GM19467 (cell line): ENCODE measurements around the gene RXFP4.

Source experiments
- ATAC-seq: cut with Tn5 transposase; IDR thresholded peaks from one replicate; pipeline ENCODE4 v1.9.1; 2021; ENCODE audit warnings: mild to moderate bottlenecking, moderate library complexity; ENCODE audit not compliant: unreplicated experiment

Gene RXFP4

DNA sequence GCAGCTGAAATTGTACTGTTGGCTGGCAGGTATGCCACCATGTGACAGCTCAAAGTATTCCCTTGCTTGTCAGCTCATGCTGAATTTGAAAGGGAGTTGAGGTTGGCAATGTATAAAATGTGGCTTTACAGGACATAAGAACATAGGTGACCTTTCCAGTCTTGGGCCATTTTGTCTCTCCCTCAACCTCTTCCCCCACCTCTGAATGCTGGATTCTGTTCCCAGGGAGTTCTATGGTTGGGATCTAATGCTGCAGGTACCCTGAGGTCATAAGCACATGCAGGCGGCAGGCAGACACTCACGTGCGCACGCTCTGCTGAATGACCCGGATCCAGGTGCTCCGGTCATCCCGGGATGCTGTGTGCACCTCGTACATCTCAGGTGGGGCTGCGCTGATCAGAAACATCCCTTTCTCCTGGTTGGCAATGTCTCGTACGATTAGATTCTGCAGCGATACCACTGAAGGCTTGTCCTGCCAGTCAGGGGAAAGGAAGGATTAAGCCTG is 16.0 kb downstream of the RXFP4 start:
- no peak for ATAC-seq

DNA sequence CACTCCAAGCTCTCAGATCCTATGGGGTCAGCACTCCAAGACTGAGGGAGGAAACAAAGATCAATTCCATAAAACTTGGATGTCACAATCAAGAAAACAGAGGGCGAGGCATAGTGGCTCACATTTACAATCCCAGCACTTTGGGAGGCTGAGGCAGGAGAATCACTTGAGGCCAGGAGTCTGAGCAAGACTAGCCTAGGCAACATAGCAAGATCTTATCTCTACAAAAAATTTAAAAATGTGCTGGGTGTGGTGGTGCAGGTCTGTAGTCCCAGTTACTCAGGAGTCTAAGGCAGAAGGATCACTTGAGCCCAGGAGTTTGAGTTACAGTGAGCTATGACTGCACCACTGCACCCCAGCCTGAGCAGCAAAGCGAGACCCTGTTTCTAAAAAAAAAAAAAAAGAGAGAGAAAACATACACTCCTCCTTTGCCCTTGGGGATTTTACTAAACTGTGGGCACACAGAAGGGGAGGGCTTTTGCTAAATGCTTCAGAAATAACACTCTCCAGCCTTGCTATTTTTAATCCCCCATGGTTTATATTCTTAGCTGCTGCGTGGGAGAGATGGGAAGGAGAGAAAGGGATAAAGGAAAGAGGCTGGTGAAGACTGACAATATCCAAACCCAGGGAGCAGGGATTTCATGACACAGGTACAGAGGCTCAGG is 18.8 kb downstream of the RXFP4 start:
- no peak for ATAC-seq

GRCh38 chr1:155961937-155962336 is 20.5 kb downstream of the RXFP4 start:
- no peak for ATAC-seq

DNA sequence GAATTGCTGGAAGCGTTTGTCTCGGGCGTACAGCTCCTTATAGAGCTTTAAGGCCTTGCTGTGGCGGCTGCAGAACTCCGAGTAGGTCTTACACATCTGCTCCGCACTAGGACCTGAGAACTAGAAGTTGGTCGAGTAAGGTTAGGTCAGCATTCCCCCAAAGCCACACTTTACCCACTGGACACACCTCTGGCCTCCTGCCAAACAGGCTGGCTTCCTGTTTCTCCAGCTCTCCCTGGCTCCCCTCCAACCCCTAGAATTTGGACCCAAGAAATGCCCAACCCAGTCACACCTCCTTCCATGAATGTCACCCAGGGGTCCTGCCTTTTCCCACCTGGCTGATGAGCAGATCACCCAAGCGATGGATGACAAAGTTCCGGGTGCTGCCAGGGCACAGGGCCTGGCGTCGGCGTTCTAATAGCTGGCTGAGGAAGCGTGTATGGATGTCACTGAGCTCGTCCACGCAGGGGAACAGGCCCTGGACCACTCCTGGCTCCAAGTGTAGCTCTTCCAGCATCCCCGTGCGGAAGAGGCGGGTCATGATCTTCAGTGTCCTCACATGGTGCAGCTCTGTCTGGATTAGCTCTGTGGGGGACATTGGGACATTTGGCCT is 21.3 kb downstream of the RXFP4 start:
- ATAC-seq = no peak

- ATAC-seq = no peak
Observed at GRCh38 chr1:155964193-155964592, 22.8 kb downstream of the RXFP4 start.

DNA sequence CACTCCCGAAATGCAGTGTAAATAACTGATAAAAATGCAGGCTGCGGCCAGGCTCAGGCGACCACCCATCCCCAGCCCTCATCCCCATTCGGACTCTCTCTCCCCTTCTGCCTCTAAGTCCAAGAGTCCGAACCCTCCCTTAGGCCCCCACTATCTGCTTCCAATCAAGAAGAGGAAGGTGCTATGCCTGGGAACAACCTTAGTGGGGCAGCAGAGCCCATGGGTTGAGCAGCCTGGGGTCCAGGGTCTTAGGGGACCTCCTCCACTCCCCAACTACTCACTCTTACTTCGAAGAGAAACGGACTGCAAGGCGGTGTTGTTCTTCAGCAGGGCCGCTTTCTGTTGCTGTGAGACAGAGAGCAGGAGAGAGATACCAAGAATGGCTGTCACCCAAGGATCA is 24.7 kb downstream of the RXFP4 start:
- no peak for ATAC-seq

- no peak for ATAC-seq
Observed at GRCh38 chr1:155966750-155967149, 25.3 kb downstream of the RXFP4 start.

GRCh38 chr1:155967341-155968050 is 26.1 kb downstream of the RXFP4 start:
- ATAC-seq = no peak

GRCh38 chr1:155968051-155968400 is 26.6 kb downstream of the RXFP4 start:
- no peak for ATAC-seq

DNA sequence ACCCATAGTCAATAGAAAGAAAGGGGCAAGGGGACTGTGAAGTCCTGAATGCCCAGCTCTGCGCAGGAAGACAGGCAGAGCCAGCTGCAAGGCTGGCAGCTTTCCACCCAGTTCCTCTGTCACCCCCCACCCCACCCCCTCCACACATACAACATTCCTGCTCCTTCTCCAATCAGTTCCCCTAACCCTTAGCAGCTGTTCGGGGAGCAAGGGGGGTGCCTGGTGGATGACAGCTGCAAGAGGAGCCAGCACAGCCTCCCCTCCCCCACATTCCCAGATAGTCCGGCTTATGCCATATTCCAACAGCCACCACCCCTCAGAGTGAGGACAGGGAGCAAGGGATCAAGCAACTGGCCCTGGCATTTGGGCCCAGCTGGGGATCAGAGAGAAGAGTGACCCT is 27.2 kb downstream of the RXFP4 start:
- no peak for ATAC-seq

GRCh38 chr1:155969377-155969791 is 27.9 kb downstream of the RXFP4 start:
- no peak for ATAC-seq

DNA sequence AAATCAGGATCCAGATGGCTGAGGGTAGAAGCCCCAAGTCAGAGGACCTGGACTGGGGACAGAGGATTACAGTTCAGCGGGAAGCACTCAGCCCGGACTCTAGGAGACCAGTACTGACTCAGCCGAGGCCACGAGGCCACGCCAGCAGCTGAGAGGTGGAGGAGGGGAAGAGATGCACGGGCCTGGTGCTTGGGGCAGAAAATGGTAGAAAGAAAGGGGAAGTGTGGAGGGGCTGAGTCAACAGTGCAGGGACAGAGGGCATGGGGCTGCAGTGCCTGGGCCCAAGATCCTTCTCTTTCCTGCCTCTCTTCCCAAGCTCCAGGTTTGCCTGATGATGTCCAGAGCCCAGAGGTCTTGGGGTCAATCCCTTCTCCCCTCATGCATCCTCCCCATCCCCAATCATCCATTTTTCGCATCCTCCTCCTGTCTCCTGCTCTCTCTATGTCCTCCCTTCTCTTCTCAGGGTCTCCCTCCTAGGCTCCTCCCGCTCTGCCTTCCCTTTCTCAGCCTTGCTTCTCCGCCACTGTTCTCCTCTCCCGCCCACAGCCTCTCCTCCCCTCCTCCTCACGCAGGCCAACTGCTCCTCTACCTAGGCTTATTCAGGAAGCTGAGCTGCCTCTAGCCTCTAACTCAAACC is 29.2 kb downstream of the RXFP4 start:
- no peak for ATAC-seq

GRCh38 chr1:155971910-155972809 is 30.7 kb downstream of the RXFP4 start:
- no peak for ATAC-seq

- no peak for ATAC-seq
Observed at GRCh38 chr1:155973723-155974122, 32.3 kb downstream of the RXFP4 start.

DNA sequence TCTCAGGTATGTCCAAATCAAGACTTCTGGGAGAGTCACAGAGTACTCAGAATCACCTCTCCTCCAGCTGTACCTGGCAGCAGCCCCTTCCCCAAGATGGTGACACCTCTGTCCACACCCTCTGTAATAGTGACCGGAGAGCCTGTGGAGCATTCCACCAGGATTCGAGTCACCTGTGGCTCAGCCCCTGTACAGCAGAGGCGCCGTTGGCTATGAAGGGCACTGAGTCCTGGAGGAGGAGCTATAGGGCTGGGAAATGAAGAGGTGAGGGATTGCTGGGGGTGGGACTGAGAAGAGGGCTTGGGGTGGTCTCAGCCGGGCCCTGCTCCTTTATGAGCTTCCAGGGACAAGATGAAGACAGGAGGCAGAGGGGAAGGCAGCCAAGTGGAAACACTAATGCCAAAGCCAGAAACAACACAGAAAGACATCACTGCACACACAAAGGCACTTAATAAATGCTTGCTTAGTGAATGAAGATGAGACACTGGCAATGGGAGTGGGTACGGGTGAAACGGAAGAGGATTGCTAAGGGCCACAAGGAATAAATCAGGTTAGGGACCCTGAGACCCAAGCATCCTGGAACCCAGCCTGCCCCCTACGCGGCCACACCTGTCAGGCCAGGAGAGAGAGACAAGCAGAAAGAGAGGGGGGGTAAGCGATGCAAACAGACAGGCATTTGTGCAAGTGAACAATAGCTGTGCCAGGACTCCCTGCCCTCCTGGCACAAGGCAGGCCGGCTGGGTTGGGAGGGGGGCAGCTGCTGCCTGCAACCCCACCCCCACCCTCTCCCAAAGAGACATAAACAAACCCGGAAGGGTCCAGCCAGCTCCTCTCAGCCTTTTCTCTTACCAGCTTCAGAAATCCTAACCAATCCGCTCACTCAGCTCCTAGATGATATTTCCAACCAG is 33.0 kb downstream of the RXFP4 start:
- ATAC-seq = no peak

DNA sequence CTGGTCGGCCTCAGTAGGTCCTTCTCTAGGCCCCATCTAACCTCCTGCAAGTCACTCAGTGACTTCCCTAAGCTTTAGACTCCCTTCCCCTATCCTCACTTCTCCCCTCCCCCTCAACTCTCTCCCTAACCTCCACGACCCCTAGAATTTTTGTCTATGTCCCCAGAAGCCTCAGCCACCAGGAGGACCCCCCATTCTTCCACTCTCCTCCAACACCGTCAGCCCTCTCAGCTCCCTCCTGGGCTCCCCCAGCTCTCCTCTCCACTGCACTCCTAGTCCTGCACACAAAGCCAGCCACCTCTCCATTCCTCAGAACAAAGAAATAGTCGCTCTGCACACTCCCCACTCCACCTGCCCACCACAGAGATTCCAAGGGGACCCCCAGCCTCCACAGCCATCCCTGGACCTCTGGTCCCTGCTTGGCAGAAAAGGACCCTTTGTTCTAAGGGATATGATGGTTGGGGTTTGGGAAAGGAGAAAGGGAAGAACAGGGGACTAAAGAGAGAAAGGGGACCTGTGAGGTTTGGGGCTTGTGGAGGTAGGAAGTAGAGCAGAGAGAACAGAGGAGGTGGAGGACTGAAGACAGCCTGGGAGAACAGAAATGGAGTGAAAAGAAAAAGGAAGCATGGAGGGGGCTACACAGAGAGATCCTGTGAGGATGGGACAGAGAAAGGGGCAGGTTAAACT is 34.1 kb downstream of the RXFP4 start:
- ATAC-seq = no peak

GRCh38 chr1:155976062-155976912 is 34.8 kb downstream of the RXFP4 start:
- no peak for ATAC-seq
